Activated T-cell treated with anti-CD3 and anti-CD28 coated beads for 1 hour (primary cell): ENCODE data around the gene TBC1D3H.
"Not testable (repeated sequence)": the region's sequence is repeated elsewhere in the genome, so short reads cannot be mapped to it uniquely, and the experiment has no call there.

Experiments used
- DNase-seq: peaks from one replicate; pipeline ENCODE4 v3.0.0-alpha.2; 2020; ENCODE audit warnings: low read depth

TBC1D3H gene

DNA sequence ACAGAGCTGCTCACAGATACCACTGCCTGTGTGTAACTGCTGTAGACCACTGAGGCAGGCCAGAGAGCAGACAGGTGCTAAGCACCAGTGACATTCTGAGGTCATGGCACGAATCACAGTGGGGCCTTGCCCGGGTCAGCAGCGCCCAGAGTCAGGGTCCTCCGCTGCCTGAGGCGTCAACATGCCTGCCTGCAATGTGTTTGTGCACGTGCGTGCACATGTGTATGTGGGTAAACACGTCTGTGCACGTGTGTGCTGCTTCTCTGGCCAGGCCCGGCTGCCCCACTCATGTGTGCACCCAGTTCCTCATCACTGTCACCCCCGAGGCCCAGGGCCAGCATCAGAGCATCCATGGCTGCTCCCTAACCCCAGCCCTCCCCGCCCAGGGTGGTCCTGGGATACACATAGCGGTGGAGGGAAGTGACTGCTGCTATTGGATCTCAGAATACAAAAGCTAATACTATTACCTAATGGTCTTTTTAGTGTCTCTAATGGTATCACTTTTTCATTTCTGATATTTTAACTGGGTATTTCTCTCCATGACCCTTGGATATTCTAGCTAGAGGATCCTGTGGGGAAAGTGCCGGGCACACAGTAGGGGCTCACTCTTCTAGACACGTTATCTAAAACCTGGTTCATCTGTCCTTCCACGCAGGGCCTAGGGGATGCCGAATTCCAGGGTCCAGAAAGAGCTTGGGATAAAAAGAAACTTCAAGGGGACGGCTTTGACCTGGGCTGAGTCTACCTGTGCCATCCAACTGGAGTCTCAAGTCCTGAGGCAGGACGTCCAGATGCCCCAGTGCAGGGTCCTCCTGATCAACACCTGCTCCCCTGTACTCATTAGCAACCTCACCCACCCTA is at the start of gene TBC1D3H:
TBC1D3H (minus strand) TSS at position 51 of the 861 bp plus-strand sequence. CDS start 1,540 bp downstream, outside the sequence.
- DNase-seq = not testable (repeated sequence)

- DNase-seq = not testable (repeated sequence)
Measured at GRCh38 chr17:36428891-36429290, 40.7 kb upstream of the TBC1D3H start.

GRCh38 chr17:36415180-36415941 is 27.1 kb upstream of the TBC1D3H start:
- DNase-seq = not testable (repeated sequence)

DNA sequence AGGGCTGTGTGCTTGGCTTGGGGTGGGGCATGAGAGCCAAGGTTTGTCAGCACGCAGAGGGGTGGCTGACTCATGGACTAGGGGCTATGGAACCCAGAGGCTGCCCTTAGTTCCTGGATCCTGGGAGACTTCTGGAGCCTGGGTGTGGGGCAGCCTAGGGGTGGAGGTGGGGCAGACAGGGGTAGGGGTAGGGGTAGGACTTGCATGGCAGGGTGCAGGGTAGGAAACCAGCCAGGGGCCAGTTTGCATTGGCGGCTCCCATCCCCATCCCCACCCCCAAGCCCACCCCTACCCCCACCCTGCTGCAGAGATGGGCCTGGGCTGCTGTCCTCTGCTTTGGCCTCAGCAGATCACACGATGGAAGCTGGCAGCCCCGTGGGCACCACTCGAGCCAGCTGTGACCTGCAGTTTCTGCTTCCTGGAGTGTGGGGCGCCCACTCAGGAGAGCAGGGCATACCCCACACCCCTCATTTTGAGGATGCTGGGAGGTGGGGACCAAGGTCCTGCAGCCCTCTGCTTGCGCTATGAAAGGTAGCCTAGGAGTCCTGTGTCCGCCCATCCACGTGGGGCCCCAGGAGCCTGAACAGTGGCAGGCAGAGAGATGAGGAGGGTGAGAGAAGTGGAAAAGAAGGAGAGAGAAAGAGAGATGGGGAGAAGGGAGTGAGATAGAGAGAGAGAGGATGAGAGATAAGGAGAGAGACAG is 2.9 kb upstream of the TBC1D3H start:
- DNase-seq = not testable (repeated sequence)

- not testable (repeated sequence) for DNase-seq
Measured at GRCh38 chr17:36375938-36376337, 12.3 kb downstream of the TBC1D3H start.

DNA sequence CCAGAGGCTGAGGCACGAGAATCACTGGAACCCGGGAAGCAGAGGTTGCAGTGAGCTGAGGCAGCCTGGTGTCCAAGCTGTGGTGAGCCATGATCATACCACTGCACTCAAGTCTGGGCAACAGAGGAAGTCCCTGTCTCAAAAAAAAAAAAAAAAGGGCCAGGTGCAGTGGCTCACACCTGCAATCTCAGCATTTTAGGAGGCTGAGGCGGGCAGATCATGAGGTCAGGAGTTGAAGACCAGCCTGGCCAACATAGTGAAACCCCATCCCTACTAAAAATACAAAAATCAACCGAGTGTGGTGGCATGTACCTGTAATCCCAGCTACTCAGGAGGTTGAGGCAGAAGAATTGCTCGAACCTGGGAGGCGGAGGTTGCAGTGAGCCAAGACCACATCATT is 25.7 kb downstream of the TBC1D3H start:
- DNase-seq = not testable (repeated sequence)
